ENCODE results near the gene PAWR. TPM values are rescaled to one million over a fixed set of nuclear protein-coding genes. Genes with fewer than 3 reads are reported as not detected.
A peak's percentile ranks its signal among the peaks of the same experiment; 100 is the strongest.

PAWR gene
- total and polyA plus RNA-seq, 2 experiments from 2014 or later: 149 to 180 TPM

GRCh38 chr12:79691511-79692248 lies 916 bp upstream of the PAWR start:
- Mint-ChIP-seq H3K27ac (peak overlapping the region; percentile 97), H3K27me3 (ENCODE audit: insufficient read depth, low read depth, poor library complexity) (peaks cover 4% of the 10 kb centered on the region), H3K4me3 (peak overlapping the region; percentile 88), H3K36me3 (ENCODE audit: low read depth) (peaks cover 35% of the 10 kb centered on the region), H3K4me1 (peaks cover 22% of the 10 kb centered on the region), H3K9me3 (no peaks in the 10 kb centered on the region)
- Histone ChIP-seq H2AFZ (peak overlapping the region; percentile 4; the same call in 1 of the 2 replicates), H3K4me3 (peak overlapping the region; percentile 80), H3K9me2 (ENCODE audit: insufficient read depth) (no peaks in the 10 kb centered on the region), H3K36me3 (ENCODE audit: insufficient read depth) (no peaks in the 10 kb centered on the region; the same call in 1 of the 2 replicates), H3K4me1 (ENCODE audit: insufficient read depth) (peaks cover 19% of the 10 kb centered on the region), H3K27ac (ENCODE audit: low read depth) (peak overlapping the region; percentile 99), H3K4me2 (peak overlapping the region; percentile 87), H3K79me2 (replicated peaks; ENCODE audit: insufficient read depth) (peaks cover 45% of the 10 kb centered on the region), H4K20me1 (replicated peaks; ENCODE audit: insufficient read depth) (peaks cover 16% of the 10 kb centered on the region), H3F3A (replicated peaks; ENCODE audit: low read depth) (peaks cover 4% of the 10 kb centered on the region; the same call in 1 of the 2 replicates), H3K27me3 (ENCODE audit: insufficient read depth) (no peaks in the 10 kb centered on the region)
- TF ChIP-seq EZH2 (IDR thresholded peaks at IDR 0.05; ENCODE audit: low read depth, unreplicated experiment): no peak
- TF ChIP-seq ETS1 (IDR thresholded peaks at IDR 0.05): peak; percentile 51; the same call in 1 of the 2 replicates
- ATAC-seq: peak; percentile 1
- no peak for DNase-seq (ENCODE audit: low spot score)

DNA sequence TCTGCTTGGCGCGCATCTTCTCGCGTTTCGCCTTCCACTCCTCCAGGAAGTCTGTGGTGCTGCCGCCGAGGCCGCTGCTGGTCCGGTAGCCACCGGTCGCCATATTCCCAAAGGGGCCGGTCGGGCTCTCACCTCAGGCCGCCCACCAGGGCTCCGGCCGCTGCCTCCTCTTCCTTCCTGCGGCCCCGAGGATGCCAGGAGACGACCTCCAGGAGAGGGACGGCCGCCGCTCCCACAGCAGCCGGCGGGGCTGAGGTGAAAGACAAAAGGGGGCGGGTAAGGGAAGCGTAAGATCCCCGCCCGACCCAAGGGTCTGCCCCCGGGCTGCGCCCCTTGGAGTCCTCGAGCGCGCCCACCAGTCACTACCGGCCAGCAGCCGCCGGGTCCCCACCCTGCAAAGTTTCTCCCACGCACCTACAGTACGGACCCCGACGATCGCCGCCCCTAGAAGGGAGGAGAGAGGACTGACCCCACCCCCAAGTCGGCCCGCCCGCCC lies 574 bp downstream of the PAWR start:
- H3K79me2 ChIP-seq (replicated peaks; ENCODE audit: insufficient read depth): peaks cover 60% of the 10 kb centered on the region
- Mint-ChIP-seq H3K4me1 (peaks cover 33% of the 10 kb centered on the region), H3K4me3 (peak overlapping the region; percentile 88), H3K27me3 (ENCODE audit: insufficient read depth, low read depth, poor library complexity) (peaks cover 4% of the 10 kb centered on the region), H3K27ac (peak overlapping the region; percentile 94; the same call in 1 of the 2 replicates), H3K36me3 (ENCODE audit: low read depth) (peaks cover 35% of the 10 kb centered on the region), H3K9me3 (no peaks in the 10 kb centered on the region)
- H3K9me2 ChIP-seq (ENCODE audit: insufficient read depth): no peaks in the 10 kb centered on the region
- H4K20me1 ChIP-seq (replicated peaks; ENCODE audit: insufficient read depth): peaks cover 29% of the 10 kb centered on the region
- H2AFZ ChIP-seq: no peak overlapping the region
- H3K4me2 ChIP-seq: peak overlapping the region; percentile 83; the same call in 1 of the 2 replicates
- ATAC-seq: peak; percentile 15
- H3K4me1 ChIP-seq (ENCODE audit: insufficient read depth): peaks cover 34% of the 10 kb centered on the region
- no peak for TF ChIP-seq ETS1 (IDR thresholded peaks at IDR 0.05)
- no peak for TF ChIP-seq JUNB (IDR thresholded peaks at IDR 0.05; ENCODE audit: unreplicated experiment)
- TF ChIP-seq CREB1 (CRISPR knock-in tag; IDR thresholded peaks at IDR 0.05; ENCODE audit: low read depth): no peak
- TF ChIP-seq EZH2 (IDR thresholded peaks at IDR 0.05; ENCODE audit: low read depth, unreplicated experiment): no peak
- TF ChIP-seq, protein P1, sequence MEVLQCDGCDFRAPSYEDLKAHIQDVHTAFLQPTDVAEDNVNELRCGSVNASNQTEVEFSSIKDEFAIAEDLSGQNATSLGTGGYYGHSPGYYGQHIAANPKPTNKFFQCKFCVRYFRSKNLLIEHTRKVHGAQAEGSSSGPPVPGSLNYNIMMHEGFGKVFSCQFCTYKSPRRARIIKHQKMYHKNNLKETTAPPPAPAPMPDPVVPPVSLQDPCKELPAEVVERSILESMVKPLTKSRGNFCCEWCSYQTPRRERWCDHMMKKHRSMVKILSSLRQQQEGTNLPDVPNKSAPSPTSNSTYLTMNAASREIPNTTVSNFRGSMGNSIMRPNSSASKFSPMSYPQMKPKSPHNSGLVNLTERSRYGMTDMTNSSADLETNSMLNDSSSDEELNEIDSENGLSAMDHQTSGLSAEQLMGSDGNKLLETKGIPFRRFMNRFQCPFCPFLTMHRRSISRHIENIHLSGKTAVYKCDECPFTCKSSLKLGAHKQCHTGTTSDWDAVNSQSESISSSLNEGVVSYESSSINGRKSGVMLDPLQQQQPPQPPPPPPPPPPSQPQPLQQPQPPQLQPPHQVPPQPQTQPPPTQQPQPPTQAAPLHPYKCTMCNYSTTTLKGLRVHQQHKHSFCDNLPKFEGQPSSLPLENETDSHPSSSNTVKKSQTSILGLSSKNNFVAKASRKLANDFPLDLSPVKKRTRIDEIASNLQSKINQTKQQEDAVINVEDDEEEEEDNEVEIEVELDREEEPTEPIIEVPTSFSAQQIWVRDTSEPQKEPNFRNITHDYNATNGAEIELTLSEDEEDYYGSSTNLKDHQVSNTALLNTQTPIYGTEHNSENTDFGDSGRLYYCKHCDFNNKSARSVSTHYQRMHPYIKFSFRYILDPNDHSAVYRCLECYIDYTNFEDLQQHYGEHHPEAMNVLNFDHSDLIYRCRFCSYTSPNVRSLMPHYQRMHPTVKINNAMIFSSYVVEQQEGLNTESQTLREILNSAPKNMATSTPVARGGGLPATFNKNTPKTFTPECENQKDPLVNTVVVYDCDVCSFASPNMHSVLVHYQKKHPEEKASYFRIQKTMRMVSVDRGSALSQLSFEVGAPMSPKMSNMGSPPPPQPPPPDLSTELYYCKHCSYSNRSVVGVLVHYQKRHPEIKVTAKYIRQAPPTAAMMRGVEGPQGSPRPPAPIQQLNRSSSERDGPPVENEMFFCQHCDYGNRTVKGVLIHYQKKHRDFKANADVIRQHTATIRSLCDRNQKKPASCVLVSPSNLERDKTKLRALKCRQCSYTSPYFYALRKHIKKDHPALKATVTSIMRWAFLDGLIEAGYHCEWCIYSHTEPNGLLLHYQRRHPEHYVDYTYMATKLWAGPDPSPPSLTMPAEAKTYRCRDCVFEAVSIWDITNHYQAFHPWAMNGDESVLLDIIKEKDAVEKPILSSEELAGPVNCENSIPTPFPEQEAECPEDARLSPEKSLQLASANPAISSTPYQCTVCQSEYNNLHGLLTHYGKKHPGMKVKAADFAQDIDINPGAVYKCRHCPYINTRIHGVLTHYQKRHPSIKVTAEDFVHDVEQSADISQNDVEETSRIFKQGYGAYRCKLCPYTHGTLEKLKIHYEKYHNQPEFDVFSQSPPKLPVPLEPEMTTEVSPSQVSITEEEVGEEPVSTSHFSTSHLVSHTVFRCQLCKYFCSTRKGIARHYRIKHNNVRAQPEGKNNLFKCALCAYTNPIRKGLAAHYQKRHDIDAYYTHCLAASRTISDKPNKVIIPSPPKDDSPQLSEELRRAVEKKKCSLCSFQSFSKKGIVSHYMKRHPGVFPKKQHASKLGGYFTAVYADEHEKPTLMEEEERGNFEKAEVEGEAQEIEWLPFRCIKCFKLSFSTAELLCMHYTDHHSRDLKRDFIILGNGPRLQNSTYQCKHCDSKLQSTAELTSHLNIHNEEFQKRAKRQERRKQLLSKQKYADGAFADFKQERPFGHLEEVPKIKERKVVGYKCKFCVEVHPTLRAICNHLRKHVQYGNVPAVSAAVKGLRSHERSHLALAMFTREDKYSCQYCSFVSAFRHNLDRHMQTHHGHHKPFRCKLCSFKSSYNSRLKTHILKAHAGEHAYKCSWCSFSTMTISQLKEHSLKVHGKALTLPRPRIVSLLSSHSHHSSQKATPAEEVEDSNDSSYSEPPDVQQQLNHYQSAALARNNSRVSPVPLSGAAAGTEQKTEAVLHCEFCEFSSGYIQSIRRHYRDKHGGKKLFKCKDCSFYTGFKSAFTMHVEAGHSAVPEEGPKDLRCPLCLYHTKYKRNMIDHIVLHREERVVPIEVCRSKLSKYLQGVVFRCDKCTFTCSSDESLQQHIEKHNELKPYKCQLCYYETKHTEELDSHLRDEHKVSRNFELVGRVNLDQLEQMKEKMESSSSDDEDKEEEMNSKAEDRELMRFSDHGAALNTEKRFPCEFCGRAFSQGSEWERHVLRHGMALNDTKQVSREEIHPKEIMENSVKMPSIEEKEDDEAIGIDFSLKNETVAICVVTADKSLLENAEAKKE (CRISPR knock-in tag; IDR thresholded peaks at IDR 0.05): no peak
- no peak for TF ChIP-seq ZNF114 (CRISPR knock-in tag; IDR thresholded peaks at IDR 0.05)
- no peak; the same call in 1 of the 2 replicates for TF ChIP-seq POLR2AphosphoS5 (IDR thresholded peaks at IDR 0.05; ENCODE audit: low read depth)
- DNase-seq (ENCODE audit: low spot score): peak; percentile 55
- peak overlapping the region; percentile 65 for H3K4me3 ChIP-seq
- peak overlapping the region; percentile 79; the same call in 1 of the 2 replicates for H3K27ac ChIP-seq (ENCODE audit: low read depth)
- no peaks in the 10 kb centered on the region for H3K27me3 ChIP-seq (ENCODE audit: insufficient read depth)
- H3F3A ChIP-seq (replicated peaks; ENCODE audit: low read depth): peaks cover 4% of the 10 kb centered on the region; the same call in 1 of the 2 replicates
- H3K36me3 ChIP-seq (ENCODE audit: insufficient read depth): no peaks in the 10 kb centered on the region; the same call in 1 of the 2 replicates
